ENCODE measurements around the gene ATP2A1. TPM values are rescaled to one million over a fixed set of nuclear protein-coding genes. Genes with fewer than 3 reads are reported as not detected.

Gene ATP2A1
- total and polyA plus RNA-seq, 2 of the 8 experiments (the other 6 are each of a cell fraction or from before 2014, with no cell fraction given), result 1.7 to 2.4 TPM

DNA sequence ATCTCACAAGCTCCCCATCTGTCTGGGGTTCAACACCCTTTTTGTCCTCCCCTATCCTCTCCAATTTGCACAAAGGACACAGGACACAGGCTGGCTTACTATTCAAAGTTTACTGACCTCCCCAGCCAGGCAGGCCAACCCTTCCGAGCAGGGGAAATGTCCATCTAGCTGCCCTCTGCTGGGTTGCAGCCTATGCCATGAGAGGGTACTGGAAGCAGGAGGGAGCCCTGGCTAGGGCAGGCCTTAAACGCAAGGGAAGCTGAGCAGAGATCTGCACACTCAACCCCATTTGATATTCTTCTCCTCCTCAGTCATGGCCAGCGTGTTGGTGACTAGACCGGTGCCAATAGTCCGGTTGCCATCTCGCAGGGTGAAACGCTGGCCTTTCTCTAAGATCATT, 35.6 kb upstream of the ATP2A1 start:
- Histone ChIP-seq H2AFZ (ENCODE audit: low read length) (no peak overlapping the region), H2BK15ac (ENCODE audit: low read length) (no peak overlapping the region), H3K4me2 (ENCODE audit: insufficient read depth in 1 of 2, low read depth in 2 of 2, low read length in 2 of 2) (no peak overlapping the region), H3K18ac (ENCODE audit: extremely low read depth, low read length) (no peak overlapping the region), H2AK5ac (ENCODE audit: low read depth, low read length) (no peak overlapping the region), H3K23ac (ENCODE audit: insufficient read length) (no peak overlapping the region), H3K14ac (ENCODE audit: insufficient read length) (no peak overlapping the region), H3K56ac (replicated peaks; ENCODE audit: insufficient read length, low read depth, low read length) (no peak overlapping the region), H2BK120ac (replicated peaks; ENCODE audit: low read depth, low read length) (no peak overlapping the region), H4K20me1 (replicated peaks in 1 of 2; ENCODE audit: control insufficient read depth in 1 of 2, insufficient read depth in 2 of 2, low read length in 2 of 2) (peaks cover 2 to 14% of the 10 kb centered on the region in 2 experiments), H3K9me3 (ENCODE audit: insufficient read depth in 2 of 2, low read depth in 1 of 2, low read length in 1 of 2) (no peaks in the 10 kb centered on the region), H2BK12ac (ENCODE audit: low read depth, low read length) (no peak overlapping the region), H3K36me3 (ENCODE audit: control insufficient read depth in 2 of 4, insufficient read depth in 4 of 4, low read length in 3 of 4) (peaks cover 18 to 41% (median 31%) of the 10 kb centered on the region in 4 experiments), H3K79me1 (ENCODE audit: low read depth, low read length) (no peaks in the 10 kb centered on the region), H2BK20ac (ENCODE audit: low read length) (no peak overlapping the region), H3K9ac (replicated peaks in 1 of 4; ENCODE audit: extremely low read depth in 1 of 4, low read depth in 3 of 4, low read length in 3 of 4) (no peak overlapping the region), H2BK5ac (ENCODE audit: low read depth, low read length) (no peak overlapping the region), H4K91ac (replicated peaks; ENCODE audit: insufficient read length, low read length) (no peak overlapping the region), H3K4ac (replicated peaks; ENCODE audit: insufficient read length, low read depth, low read length) (no peak overlapping the region), H4K5ac (ENCODE audit: insufficient read length, low read depth, low read length) (no peak overlapping the region), H3K79me2 (ENCODE audit: control insufficient read depth in 1 of 2, insufficient read depth in 2 of 2, low read length in 2 of 2) (peaks cover 0 to 20% of the 10 kb centered on the region in 2 experiments; a peak in 3 of 4 replicates), H4K8ac (ENCODE audit: extremely low read depth, insufficient read depth, low read length) (no peak overlapping the region), H3K27ac (ENCODE audit: low read depth, low read length) (no peak overlapping the region), H3K23me2 (ENCODE audit: low read depth, low read length) (peaks cover 14% of the 10 kb centered on the region), H3K4me1 (replicated peaks in 1 of 4; ENCODE audit: control insufficient read depth in 3 of 4, insufficient read depth in 4 of 4, low read length in 3 of 4) (peaks cover 0 to 7% (median 3%) of the 10 kb centered on the region in 4 experiments; a peak in 5 of 7 replicates), H3K4me3 (ENCODE audit: extremely low read depth in 1 of 4, insufficient read depth in 2 of 4, low read depth in 3 of 4, low read length in 4 of 4) (no peak overlapping the region), H3K27me3 (replicated peaks in 1 of 4; ENCODE audit: control insufficient read depth in 3 of 4, extremely low read depth in 1 of 4, insufficient read depth in 3 of 4, low read length in 3 of 4) (no peaks in the 10 kb centered on the region)
- WGBS, 2 experiments (ENCODE audit: extremely low coverage in 1 of 2, insufficient coverage in 1 of 2, insufficient read length in 1 of 2, insufficient replicate concordance in 2 of 2, low coverage in 1 of 2, low lambda C conversion rate in 2 of 2, missing lambda C conversion rate in 1 of 2), result 91% methylated on average over 7 of the region's 7 CpGs; no CpG with 5 or more reads in 1 of the 2 experiments
- DNase-seq (ENCODE audit: low read depth in 1 of 2, low spot score in 2 of 2) (no peak), FAIRE-seq (no peak)
- POLR2A ChIA-PET (ENCODE audit: partially characterized antibody), result interaction anchor here (0.9 to 23.4 kb wide), 7 partner anchors 9 to 32 kb away, joined by 3 to 756 read pairs (median 15); partner anchors contain the start of genes ATP2A1, ATXN2L and SH2B1
- CTCF ChIA-PET (ENCODE audit: partially characterized antibody), result interaction anchor here (0.6 to 1.7 kb wide), 4 partner anchors 14 to 102 kb away, joined by 3 read pairs; no protein-coding TSS in a partner anchor
- TF ChIP-seq EP300 (IDR thresholded peaks at IDR 0.05; ENCODE audit: borderline replicate concordance in 1 of 2, low read depth in 2 of 2, low read length in 2 of 2) (no peak), RFX5 (IDR thresholded peaks at IDR 0.05; ENCODE audit: borderline replicate concordance, low read depth, low read length) (no peak), RBBP5 (IDR thresholded peaks at IDR 0.05; ENCODE audit: borderline replicate concordance, low read depth, low read length) (no peak), KDM5A (IDR thresholded peaks at IDR 0.05; ENCODE audit: low read length) (no peak), TBP (IDR thresholded peaks at IDR 0.05; ENCODE audit: low read depth, low read length) (no peak)
- TF ChIP-seq, protein P1, sequence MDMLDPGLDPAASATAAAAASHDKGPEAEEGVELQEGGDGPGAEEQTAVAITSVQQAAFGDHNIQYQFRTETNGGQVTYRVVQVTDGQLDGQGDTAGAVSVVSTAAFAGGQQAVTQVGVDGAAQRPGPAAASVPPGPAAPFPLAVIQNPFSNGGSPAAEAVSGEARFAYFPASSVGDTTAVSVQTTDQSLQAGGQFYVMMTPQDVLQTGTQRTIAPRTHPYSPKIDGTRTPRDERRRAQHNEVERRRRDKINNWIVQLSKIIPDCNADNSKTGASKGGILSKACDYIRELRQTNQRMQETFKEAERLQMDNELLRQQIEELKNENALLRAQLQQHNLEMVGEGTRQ (IDR thresholded peaks at IDR 0.05; ENCODE audit: low read length), result no peak

All from H1 (cell line).